Measurements from ENCODE around the gene CATSPERZ.

Gene CATSPERZ

DNA sequence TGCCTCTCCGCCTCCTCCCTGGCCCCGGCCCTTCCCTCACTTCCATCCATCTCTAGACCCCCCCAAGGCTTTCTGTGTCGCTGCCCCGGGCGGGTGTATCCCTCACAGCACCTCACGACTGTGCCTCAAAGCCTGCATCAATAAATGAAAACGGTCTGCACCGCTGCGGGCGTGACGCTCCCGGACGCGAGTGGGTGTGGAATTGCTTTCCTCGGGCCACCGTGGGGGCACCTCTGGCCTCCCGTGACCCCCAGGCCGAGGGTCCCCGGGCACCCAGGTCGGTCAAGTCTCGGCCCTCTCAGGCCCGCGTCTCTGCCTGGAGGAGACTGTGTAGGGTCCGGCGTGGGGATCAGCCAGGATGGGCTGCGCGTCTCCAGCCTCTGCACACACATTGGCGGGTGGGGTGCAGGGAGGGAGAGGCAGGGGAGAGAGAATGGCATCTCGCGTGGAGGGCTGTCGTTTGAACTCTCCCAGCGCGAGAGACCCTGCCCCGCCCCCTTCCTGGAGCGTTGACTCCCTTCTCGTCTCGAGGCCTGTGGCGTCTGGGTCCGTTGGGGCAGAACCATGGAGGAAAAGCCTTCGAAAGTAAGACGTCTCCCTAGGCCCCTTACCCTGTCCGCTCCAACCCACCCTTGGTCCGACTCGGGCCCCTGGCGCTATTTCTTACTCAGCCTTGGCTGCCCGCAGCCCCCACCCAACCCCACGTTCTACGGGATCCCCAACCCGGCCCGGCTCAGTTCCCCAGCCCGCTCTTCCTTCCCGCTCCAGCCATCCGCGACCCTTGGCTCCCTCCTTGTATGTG, at the start of gene CATSPERZ:
Gene CATSPERZ (plus strand): TSS at position 512 of the 802 bp plus-strand sequence. CDS start 53 bp downstream, at position 565.
- no peak for DNase-seq

- peak; percentile 65 for DNase-seq
Measured at GRCh38 chr11:64250415-64251015, 49.6 kb upstream of the CATSPERZ start.

DNA sequence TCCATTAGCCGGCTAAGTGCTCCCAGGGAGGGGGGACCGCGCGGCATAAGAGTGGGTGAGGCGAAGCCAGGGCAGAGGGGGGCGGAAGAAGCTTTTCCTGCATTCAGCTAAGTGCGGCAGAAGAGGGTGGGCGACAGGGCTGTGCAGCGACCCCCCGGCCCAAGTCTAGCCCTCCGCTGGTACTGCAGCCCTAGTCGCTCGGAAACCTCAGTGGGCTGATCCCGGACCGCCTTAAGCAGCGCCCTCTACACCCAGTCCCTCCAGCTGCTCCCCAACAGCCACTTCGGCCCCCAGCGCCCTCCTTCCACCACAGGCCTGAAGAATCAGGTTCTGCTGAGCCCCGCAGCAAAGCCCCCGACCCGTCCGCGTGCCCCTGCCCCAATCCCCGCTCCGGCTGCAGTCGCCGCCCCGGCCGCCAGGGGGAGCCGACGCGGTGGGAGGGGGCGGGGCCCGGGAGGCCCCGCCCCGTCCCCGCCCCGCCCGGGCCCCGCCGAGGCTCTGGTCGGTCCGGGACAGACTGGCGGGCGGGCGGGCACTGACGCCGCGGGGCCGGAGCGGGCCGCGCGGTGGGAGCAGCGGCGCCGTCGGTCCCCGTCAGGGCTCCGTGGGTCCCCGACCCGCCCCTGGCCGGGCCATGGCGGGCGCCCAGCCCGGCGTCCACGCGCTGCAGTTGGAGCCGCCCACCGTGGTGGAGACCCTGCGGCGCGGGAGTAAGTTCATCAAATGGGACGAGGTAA, 49.0 kb upstream of the CATSPERZ start, which contains the start of gene PLCB3:
Gene PLCB3 (plus strand): TSS at position 515 of the 737 bp plus-strand sequence. CDS start 120 bp downstream, at position 635.
- DNase-seq = peak; percentile 68

DNA sequence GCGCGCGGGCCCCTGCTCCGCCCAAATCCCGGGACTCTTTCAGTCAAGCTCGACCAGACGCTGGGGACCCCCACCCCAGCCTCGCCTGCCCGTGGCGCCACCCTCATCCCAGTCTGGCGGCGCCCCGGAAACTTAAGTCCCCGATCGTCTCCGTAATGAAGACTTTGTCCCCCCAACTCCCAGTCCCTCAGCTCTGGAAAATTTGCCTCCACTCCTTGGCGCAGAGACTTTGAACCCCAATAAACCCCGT, 48.5 kb upstream of the CATSPERZ start:
- no peak for DNase-seq

- peak; percentile 54 for DNase-seq
Measured at GRCh38 chr11:64252003-64252872, 47.9 kb upstream of the CATSPERZ start.

DNA sequence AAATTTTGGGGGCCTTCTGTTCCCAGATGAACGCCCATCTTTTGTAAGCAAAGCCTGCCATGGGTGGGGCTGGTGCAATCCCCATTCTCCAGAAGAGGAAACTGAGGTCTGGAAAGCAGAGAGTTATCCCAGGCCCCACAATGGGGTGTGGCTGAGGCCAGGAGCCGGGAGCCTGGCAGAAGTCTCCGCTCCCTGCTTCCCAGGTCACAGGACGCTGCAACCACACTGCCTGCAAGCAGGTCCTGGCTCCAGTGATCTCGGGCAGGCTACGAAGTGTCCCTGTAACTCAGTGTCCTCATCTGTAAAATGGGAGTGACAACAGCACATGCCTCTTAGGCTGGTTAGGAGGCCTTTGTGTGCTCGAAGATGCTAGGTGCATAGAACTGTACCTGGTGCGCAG, 47.1 kb upstream of the CATSPERZ start:
- no peak for DNase-seq

GRCh38 chr11:64253481-64253880, 46.7 kb upstream of the CATSPERZ start:
- no peak for DNase-seq

- no peak for DNase-seq
Measured at GRCh38 chr11:64254326-64254725, 45.8 kb upstream of the CATSPERZ start.

- no peak for DNase-seq
Measured at GRCh38 chr11:64255135-64256128, 44.7 kb upstream of the CATSPERZ start.

DNA sequence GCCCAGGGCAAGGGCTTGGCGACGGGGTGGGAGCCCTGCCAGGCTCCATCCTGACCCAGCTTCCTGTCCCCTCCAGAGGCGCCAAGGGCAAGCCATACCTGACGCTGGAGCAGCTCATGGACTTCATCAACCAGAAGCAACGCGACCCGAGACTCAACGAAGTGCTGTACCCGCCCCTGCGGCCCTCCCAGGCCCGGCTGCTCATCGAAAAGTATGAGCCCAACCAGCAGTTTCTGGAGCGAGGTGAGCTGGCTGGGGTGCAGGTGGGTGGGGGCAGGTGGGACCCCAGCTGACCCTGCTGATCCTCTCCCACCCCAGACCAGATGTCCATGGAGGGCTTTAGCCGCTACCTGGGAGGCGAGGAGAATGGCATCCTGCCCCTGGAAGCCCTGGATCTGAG, 43.9 kb upstream of the CATSPERZ start:
- no peak for DNase-seq

DNA sequence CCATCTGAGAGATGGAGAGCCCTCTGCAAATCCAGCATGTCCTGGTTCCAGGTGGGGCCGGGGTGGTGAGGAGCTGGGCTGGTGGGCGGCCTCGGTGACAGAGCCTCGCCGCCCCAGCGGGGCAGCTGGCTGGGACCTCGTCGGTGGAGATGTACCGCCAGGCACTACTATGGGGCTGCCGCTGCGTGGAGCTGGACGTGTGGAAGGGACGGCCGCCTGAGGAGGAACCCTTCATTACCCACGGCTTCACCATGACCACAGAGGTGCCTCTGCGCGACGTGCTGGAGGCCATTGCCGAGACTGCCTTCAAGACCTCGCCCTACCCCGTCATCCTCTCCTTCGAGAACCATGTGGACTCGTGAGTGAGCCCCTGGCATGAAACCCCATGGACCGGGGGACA, 41.8 kb upstream of the CATSPERZ start:
- DNase-seq = no peak

GRCh38 chr11:64258946-64259532, 41.1 kb upstream of the CATSPERZ start:
- no peak for DNase-seq

DNA sequence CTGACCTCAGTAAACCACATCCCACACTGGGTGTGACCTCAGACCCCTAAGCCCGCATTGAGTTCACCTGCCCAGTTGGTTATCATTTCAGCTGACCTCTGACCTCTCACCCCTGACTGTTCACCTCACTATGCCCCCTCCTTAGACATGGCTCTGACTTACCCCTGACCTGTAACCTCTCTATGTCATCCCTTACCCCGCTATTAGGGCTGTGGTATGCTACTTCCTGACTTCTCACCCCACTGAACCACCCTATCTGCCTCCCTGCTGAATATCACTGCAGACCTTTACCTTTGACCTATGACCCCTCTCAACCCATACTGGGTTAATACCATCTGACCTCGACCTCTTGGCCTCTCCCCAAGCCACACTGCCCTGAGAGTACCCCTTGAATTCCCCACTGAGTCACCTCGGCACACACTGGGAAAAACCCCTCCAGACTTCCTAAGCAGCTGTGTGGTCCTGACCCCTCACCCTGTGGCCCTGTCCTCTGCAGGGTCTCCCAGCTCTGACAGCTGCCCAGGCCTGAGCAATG, 40.6 kb upstream of the CATSPERZ start:
- no peak for DNase-seq

- DNase-seq = no peak
Measured at GRCh38 chr11:64260147-64260708, 39.9 kb upstream of the CATSPERZ start.

GRCh38 chr11:64261556-64262080, 38.5 kb upstream of the CATSPERZ start:
- DNase-seq = no peak

DNA sequence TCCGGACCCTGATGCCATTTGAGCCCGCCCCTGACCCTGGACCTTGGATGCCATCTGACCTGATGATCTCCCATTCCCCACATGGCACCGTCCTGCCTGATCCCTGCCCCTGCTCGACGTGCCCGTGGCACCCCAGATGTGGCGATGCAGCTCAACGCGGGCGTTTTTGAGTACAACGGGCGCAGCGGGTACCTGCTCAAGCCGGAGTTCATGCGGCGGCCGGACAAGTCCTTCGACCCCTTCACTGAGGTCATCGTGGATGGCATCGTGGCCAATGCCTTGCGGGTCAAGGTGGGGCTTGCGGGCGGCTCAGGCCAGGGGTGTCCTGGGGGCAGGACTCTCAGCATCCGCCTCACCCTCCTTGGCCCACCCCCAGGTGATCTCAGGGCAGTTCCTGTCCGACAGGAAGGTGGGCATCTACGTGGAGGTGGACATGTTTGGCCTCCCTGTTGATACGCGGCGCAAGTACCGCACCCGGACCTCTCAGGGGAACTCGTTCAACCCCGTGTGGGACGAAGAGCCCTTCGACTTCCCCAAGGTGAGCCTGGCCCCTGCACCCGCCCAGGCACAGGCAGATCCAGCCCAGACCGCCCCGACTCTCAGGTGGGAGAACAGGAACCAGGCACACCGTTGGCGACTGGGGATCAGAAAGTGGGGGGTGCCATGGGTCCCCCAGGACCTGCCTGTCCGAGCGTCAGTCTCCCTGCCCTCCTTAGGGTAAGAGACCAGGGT, 37.7 kb upstream of the CATSPERZ start:
- DNase-seq = no peak

DNA sequence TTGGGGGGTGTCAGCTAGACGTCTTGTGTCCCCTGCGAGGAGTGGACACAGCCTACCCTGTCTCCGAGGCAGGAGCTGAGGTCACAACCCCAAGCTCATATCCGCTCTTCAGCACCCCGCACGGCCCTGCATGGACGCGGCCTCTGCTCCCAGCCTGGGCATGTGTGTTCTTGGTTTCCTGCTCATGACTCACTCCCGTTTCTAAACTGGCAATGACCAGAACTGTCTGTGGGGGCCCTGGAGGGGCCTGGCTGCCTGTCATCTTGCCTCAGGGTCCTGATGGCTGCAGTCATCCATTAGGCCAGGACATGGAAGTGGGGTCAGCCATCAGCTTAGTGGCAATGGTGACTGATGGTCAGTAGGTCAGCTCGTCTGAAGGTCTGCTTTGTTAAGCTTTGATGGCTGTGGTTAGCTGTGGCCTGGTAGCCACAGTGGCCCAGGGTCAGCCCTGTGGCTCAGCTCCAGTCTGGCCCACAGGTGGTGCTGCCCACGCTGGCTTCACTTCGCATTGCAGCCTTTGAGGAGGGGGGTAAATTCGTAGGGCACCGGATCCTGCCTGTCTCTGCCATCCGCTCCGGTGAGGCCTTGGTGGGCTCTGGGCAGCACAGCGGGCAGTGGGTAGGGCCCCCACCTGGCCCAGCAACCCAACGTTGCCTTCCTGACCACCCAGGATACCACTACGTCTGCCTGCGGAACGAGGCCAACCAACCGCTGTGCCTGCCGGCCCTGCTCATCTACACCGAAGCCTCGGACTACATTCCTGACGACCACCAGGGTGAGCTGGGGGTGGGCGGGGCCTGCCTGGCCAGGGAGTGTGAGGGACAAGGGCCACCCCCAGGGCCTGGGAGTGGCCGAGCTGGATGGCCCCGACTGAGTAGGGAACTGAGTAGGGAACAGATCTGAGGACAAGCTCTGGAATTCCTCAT, 36.9 kb upstream of the CATSPERZ start:
- DNase-seq = no peak

DNA sequence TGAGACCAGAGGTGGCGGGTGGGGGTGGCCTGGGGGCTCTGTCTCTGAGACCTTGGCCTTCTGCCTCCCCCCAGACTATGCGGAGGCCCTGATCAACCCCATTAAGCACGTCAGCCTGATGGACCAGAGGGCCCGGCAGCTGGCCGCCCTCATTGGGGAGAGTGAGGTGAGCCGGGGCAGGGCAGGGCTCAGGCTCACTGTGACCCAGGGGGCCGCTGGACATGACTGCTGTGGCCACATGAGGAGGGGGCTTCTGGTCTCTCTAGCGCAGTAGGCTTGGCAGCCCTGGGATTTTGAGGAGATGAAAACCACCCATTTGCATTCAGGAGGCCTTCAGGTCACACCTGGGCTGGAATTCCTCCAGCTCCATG, 36.2 kb upstream of the CATSPERZ start:
- no peak for DNase-seq

All from hematopoietic multipotent progenitor cell treated with erythropoietin and hydrocortisone succinate and interleukin-3 and kit ligand, for 4 days (in vitro differentiated cells).